Activated CD4-positive, alpha-beta T cell treated with anti-CD3 and anti-CD28 coated beads, Interleukin-2, Interleukin-6, amounts not matched to agents 100 ng/mL and 50 ng/mL, durations not matched to agents 16 hours and 8 hours (primary cell): ENCODE data around the gene CHRM4.

ENCODE experiments used
- DNase-seq: peaks from one replicate; pipeline ENCODE4 v3.0.0-alpha.2; 2020

Gene CHRM4

GRCh38 chr11:46391578-46392420 lies at the start of gene CHRM4:
TSS of gene CHRM4 (minus strand) at chr11:46391776. CDS start at chr11:46386557, 5,219 bp downstream.
- peak; percentile 51 for DNase-seq

- no peak for DNase-seq
Measured at GRCh38 chr11:46438211-46438610, 46.6 kb upstream of the CHRM4 start.

GRCh38 chr11:46437122-46437689 lies 45.6 kb upstream of the CHRM4 start:
- no peak for DNase-seq

- DNase-seq, result no peak
Measured at GRCh38 chr11:46436113-46436512, 44.5 kb upstream of the CHRM4 start.

GRCh38 chr11:46435679-46436078 lies 44.1 kb upstream of the CHRM4 start:
- no peak for DNase-seq

- DNase-seq, result no peak
Measured at GRCh38 chr11:46431211-46431610, 39.6 kb upstream of the CHRM4 start.

GRCh38 chr11:46429717-46430116 lies 38.1 kb upstream of the CHRM4 start:
- no peak for DNase-seq

- no peak for DNase-seq
Measured at GRCh38 chr11:46427364-46427763, 35.8 kb upstream of the CHRM4 start.

- no peak for DNase-seq
Measured at GRCh38 chr11:46426233-46426991, 34.8 kb upstream of the CHRM4 start.

- no peak for DNase-seq
Measured at GRCh38 chr11:46422588-46422987, 31.0 kb upstream of the CHRM4 start.

GRCh38 chr11:46421257-46421880 lies 29.8 kb upstream of the CHRM4 start:
- DNase-seq, result no peak

GRCh38 chr11:46420513-46420912 lies 28.9 kb upstream of the CHRM4 start:
- DNase-seq, result no peak

- DNase-seq, result no peak
Measured at GRCh38 chr11:46418751-46419150, 27.2 kb upstream of the CHRM4 start.

- no peak for DNase-seq
Measured at GRCh38 chr11:46417711-46418110, 26.1 kb upstream of the CHRM4 start.

GRCh38 chr11:46414879-46415278 lies 23.3 kb upstream of the CHRM4 start:
- DNase-seq, result no peak

- no peak for DNase-seq
Measured at GRCh38 chr11:46414466-46414796, 22.9 kb upstream of the CHRM4 start.

- no peak for DNase-seq
Measured at GRCh38 chr11:46413760-46414465, 22.3 kb upstream of the CHRM4 start.

GRCh38 chr11:46410021-46410420 lies 18.4 kb upstream of the CHRM4 start:
- DNase-seq, result no peak

- no peak for DNase-seq
Measured at GRCh38 chr11:46408407-46408986, 16.9 kb upstream of the CHRM4 start.

- DNase-seq, result no peak
Measured at GRCh38 chr11:46407635-46408034, 16.1 kb upstream of the CHRM4 start.

- no peak for DNase-seq
Measured at GRCh38 chr11:46404476-46405017, 13.0 kb upstream of the CHRM4 start.
